Stimulated activated CD8-positive, alpha-beta memory T cell treated with anti-CD3 and anti-CD28 coated beads, Interleukin-4, amount 100 ng/mL, for 48 hours (primary cell): ENCODE data around the gene CFAP20DC.
"Not testable (repeated sequence)": the region's sequence is repeated elsewhere in the genome, so short reads cannot be mapped to it uniquely, and the experiment has no call there.

Experiments used
- DNase-seq: peaks from one replicate; pipeline ENCODE4 v3.0.0-alpha.2; 2020

CFAP20DC gene

GRCh38 chr3:58864480-58864879 is 185.3 kb downstream of the CFAP20DC start:
- no peak for DNase-seq

DNA sequence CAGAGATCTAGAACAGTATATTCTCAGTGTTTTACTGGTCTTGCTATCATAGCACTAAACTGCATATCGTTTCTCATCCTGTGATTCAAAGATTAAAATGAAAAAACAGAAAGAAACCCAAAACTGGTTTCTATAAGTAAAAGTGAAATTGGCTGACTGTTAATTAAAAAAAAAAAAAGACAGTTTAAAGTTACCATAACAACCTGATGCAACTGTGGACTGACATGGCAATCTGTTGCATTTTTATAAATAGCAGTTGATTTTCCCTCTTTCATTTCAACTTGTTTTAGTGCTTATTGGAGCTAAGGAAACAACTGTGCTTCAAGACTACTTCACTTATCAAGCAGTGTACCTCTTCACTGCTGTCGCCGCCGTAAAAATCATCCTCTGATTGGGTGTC is 186.6 kb downstream of the CFAP20DC start:
- no peak for DNase-seq

GRCh38 chr3:58861551-58861950 is 188.3 kb downstream of the CFAP20DC start:
- no peak for DNase-seq

- DNase-seq: no peak
Observed at GRCh38 chr3:58858126-58858525, 191.7 kb downstream of the CFAP20DC start.

- DNase-seq: no peak
Observed at GRCh38 chr3:58857402-58857801, 192.4 kb downstream of the CFAP20DC start.

DNA sequence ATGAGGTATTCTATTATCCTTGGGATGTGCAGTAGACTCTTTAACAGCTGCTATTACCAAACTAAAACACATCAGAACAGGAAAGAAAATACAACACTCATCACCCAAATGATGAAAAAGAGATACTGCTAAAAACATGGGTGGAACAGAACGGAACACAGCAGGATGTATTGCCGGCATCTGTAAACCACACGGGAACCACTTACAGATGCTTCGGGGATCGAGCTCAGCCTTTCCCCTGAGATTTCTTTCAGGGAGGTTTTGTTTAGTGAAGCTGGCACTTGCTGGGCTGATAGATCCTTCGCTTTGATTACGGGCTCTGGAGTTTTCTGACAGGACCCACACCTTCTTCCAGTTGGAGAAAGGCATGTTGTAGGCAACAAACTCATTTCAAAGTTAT is 201.0 kb downstream of the CFAP20DC start:
- no peak for DNase-seq

- DNase-seq: not testable (repeated sequence)
Observed at GRCh38 chr3:58842050-58842747, 207.6 kb downstream of the CFAP20DC start.

DNA sequence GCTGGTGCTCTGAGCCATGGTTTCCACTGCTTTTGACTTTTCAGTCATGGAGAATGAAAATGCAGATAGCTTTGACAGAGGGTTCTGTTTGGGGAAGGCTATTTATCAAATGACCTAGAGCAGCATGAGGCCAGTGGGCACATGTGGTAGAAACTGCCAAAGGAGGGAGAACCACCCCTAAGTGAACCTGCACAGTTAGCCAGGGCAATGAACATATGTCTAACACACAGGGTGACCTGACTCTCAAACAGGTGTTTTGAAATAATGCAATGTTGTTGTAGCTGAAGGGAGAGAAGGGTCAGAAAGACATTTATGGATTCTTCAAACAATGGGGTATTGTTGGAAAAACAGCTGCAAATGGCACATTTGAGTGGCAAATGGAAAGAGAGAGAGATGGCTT is 208.9 kb downstream of the CFAP20DC start:
- no peak for DNase-seq

- no peak for DNase-seq
Observed at GRCh38 chr3:58839964-58840363, 209.9 kb downstream of the CFAP20DC start.

DNA sequence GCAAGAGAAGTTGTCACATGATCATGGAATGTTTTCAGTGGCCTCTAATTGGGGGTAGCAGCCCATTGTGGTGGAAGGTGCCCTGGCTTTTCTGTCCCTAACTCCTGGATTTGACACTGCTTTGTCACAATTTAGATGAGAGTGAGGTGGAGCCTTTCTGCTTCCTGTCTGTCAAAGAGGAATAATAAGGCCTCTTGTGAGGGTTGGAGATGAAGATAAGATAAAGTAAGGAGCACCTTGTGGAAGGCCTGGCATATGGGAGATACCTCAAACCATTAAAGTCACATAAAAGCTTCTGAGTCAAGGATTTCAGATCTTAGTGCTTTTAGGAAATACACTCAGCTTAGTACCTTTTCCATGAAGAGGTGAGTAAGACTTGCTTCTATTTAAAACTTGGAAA is 210.6 kb downstream of the CFAP20DC start:
- no peak for DNase-seq

- DNase-seq: no peak
Observed at GRCh38 chr3:58837856-58838255, 212.0 kb downstream of the CFAP20DC start.

DNA sequence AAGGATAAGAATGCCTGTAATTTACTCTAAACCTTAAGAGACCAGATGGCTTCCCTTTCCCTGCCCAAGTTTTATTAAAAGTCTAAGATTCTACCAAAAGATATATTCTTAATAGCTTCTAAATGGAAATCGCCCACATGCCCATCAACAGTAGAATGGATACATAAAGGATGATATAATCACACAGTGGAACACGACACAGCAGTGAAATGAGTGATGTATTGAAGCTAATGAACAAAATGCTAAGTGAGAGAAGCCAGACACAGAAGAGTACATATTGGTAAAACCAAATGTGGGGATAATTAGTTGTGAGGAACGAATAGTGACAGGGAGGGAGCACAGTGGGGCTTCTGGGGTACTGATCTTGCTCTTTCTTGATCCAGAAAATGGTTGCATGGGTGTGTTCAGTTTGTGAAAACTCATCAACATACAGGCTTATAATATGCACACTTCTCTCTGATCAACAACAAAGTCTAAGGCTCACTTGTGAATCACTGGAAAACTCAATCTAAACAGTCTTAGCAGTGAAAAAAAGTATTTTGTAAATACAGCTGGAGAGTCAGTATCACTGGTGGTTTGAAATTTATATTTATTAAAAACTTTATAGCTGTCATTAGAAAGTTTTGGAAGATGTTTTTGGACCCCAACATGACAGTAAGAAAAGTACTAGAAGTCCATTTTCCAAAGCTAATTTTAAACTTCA is 212.5 kb downstream of the CFAP20DC start:
- DNase-seq: no peak

GRCh38 chr3:58835086-58835485 is 214.7 kb downstream of the CFAP20DC start:
- DNase-seq: no peak

DNA sequence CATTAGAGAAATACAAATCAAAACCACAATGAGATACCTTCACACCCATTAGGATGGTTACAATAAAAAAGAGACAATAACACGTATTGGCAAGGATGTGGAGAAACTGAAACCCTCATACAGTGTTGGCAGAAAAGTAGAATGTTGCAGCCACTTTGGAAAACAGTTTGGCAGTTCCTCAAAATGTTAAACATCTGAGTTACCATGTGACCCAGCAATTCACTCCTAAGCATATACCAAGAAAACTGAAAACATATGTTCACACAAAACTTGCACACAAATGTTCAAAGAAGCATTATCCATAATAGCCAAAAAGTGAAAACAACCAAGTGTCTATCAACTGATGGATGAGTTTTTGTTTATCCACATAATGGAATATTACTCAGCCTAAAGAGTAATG is 216.3 kb downstream of the CFAP20DC start:
- DNase-seq: no peak

DNA sequence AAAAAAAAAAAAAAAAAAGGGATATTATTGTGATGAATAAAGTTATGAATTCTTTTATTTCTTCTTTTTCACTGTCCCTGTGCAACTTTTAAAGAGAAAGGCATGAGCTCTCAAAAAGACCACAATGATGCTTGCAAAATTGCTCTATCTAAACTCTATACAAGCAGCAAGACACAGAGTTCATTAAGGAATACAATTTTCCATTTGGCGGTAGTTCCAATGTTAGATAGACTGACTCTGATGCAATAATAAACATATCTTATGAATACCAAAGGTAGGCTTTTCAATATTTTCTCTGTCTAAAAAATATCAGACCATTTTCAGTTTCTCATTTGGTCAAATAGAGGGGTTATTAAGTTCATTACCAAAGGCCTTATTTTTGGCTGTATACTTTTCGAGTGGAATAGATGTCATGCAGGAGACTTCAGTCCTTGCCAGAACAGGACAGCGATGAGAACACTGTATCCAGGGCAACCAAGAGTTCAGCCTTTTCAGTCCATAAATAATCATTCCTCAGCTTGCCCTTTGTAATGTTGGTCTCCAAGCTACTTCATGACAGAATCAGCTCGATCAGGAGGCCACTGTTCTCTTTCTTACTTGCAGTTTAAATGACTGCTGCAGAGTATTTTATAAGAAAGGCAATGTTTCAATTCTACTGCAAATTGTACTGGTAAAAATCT is 220.4 kb downstream of the CFAP20DC start:
- DNase-seq: no peak

- no peak for DNase-seq
Observed at GRCh38 chr3:58824777-58825176, 225.0 kb downstream of the CFAP20DC start.

DNA sequence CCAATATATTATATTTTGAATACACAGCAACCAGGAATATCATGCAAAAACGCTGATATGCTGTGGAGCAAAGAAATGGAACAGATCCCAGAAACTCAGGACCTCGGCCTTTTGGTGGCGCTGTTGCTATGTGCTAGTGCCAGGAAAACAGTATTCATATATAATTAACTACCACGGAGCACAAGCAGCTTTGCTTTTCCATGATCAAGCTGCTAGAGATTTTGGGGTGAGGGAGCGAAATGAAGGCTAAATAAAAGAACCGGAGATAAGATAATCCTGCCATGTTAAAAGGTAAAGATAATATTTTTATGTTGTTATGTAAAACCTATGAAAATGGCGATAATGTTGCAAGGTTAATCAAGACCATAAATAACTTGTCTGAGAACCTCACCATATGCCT is 225.5 kb downstream of the CFAP20DC start:
- DNase-seq: peak; percentile 69

- not testable (repeated sequence) for DNase-seq
Observed at GRCh38 chr3:58806551-58807244, 243.1 kb downstream of the CFAP20DC start.

GRCh38 chr3:58804914-58805313 is 244.9 kb downstream of the CFAP20DC start:
- no peak for DNase-seq

- DNase-seq: no peak
Observed at GRCh38 chr3:58801541-58801940, 248.3 kb downstream of the CFAP20DC start.

GRCh38 chr3:58800940-58801339 is 248.9 kb downstream of the CFAP20DC start:
- no peak for DNase-seq

DNA sequence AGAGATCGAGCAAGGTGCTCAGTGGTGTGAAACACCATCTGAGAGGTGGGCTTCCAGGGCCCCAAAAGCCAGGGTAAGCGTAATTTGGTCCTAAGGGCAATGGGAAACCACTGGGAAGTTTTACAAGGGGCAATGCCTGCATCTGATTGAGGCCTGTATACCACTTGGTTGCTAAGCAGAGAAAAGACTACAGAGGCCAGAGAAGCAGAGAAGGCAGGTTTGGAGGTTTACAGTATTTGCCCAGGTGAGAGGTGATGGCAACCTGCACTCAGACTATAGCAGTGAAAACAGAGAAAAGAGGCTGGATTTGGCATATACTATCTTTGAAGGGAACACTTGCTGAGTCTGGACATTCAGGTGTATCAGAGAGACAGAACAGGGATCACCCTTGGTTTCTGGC is 249.8 kb downstream of the CFAP20DC start:
- no peak for DNase-seq

DNA sequence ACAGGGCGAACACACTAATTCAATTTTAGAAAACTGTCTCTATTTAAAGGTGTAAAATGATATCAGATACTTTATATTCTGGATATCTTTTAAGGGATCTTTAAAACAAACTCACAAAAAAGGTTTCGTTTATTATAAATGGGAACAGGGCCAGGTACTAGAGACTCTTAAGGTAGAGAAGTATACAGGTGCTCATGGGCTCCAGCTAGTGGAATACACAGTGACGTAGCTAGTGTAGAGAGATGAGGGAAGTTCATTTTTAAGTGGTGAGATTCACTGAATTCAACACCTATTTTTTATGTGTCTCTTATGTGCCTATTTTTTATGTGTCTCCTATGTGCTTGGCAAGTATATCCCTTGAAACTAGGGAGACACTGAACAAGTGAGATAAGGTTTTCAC is 250.6 kb downstream of the CFAP20DC start:
- no peak for DNase-seq

GRCh38 chr3:58798312-58798711 is 251.5 kb downstream of the CFAP20DC start:
- no peak for DNase-seq
